Activated CD8-positive, alpha-beta memory T cell treated with anti-CD3 and anti-CD28 coated beads for 36 hours (primary cell): Measurements from ENCODE around the gene COMMD2. TPM values are rescaled to one million over a fixed set of nuclear protein-coding genes. Genes with fewer than 3 reads are reported as not detected.

Experiments used
- CTCF ChIA-PET: fragments of 350-600 bp; sonication (Branson Sonifier 250); formaldehyde crosslinking; loops from one replicate; lab custom pipeline; 2021; ENCODE audit warnings: antibody characterized with exemption; lab: Charles Lee
- POLR2A ChIA-PET: fragments of 350-600 bp; sonication (Branson Sonifier 250); formaldehyde crosslinking; loops from one replicate; lab custom pipeline; 2021; ENCODE audit warnings: antibody characterized with exemption; lab: Charles Lee
- total RNA-seq, 2 experiments: library from RNA; stranded (reverse); gene quantifications; one replicate each; pipeline ENCODE4 v1.2.3, GENCODE V29; 2021

COMMD2 gene
- total RNA-seq, 2 experiments from 2014 or later = 37.4 to 40.8 TPM

DNA sequence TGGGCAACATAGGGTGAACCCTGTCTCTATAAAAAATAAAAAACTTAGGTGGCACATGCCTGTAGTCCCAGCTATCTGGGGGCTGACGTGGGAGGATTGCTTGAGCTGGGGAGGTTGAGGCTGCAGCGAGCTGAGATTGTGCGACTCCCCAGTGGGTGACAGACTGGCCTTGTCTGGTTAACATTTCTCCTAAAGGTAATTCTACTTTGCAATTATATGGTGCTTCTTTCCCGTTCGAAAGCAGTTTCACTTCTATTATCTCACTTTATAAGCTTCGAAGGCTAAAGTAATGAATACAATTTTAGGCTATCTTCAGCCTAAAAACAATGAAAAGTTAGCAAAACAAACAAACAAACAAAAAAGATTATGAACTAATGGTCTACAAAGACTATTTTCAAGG is 35.3 kb downstream of the COMMD2 start:
- POLR2A ChIA-PET = no interaction called here
- CTCF ChIA-PET = interaction anchor here (1.0 to 1.8 kb wide), 7 partner anchors 9 to 219 kb away, joined by 3 to 7 read pairs (median 4); partner anchors contain the start of gene WWTR1

DNA sequence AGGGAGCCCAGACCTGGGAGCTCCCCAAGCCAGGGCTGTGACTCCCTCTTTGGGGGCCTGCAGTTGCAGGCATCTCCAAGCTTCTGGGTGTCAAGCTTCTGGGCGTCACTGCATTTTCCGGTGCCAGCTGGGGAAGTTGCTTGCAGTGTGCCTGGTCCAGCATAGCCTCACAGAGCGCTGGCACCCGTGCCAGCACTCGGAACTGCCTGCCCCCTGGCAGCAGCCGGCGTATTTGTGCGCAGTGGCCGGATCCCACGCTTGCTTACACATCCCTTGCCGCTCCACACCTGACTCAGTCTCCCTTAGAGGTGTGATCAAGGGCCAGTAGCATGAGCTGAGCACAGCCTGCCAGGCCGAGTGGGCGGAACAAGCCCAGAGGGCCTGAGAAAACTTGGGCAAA is 37.0 kb downstream of the COMMD2 start:
- POLR2A ChIA-PET = no interaction called here
- CTCF ChIA-PET = no interaction called here

DNA sequence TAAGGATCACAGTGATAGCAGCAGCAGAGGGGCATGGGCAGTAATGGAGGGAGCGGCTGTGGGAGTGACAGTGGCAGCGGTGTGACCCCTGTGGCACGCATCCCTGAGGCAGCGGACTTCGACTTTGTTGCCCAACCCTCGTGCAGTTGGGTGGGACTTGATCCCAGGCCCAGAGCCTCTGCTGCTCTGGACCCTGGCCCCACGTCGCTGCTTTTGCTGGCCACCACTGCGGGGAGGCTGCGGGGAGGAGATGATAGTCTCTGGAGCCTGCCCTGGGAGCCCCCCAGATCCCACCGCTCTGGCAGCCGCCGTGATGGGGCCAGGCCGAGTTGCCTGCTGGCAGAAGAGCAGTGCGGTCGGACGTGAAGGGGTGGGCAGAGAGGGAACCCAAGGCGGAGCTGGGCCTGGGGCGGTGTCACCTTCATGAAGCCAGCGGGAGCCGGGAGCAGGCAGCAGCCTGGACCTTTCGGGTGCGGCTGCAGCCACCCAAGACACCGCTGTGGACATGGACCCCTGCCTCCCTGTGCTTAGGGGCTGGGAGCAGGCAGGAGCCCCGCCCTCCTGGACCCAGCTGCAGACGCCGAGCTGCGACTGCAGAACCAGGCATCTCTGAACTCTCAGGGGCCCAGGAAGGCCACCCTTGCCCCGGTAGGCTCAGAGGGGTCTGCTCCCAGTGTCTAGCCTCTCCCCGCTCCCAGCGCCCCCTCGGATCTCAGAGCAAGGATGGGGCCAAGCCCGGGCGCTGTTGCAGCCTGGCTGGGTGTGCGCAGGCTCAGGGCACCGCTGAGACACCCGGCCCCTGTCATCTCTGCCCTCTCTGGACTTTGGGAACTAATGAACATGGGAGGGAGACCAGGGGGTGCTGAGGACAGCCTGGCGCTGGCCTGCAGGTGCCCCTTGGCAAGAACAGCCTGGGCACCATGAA is 38.3 kb downstream of the COMMD2 start:
- ChIA-PET CTCF (no interaction called here), POLR2A (no interaction called here)

DNA sequence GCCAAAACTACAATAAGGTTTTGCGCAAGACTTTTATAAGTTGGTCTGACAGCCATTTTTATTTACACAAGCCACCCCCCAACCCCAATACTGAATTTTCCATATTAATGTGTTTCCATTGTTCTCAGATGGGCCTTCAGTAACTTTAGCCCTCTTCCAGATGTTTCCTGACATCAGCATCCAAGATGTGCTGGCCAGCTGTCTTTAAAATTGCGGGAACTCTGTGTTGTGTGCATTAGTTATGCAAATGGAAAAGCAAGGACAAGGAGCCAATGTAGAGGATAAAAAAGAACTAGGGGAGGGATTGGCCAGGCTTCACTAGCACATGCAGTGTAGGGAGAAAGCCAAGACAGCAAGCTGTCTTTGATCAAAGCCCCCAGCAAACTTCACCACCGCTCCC is 45.4 kb downstream of the COMMD2 start:
- ChIA-PET CTCF (no interaction called here), POLR2A (no interaction called here)

DNA sequence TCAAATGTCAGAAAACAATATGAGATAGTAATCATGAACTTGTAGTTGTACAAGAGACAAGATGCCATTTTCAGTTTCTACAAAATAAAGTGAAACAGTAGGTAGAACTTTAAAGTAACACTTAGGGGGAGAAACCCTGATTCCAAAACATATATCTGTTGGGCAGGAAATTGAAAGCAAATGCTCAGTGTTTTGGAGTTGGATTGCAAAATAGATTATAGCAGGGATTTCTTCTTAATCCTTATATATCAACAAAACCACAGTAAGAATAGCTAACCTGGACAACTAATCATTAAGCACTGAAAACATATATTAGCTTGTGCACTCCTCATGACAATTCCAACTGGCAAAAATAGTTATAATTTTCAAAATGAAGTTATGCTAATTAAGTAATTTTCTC is 46.9 kb downstream of the COMMD2 start:
- POLR2A ChIA-PET = no interaction called here
- CTCF ChIA-PET = no interaction called here

DNA sequence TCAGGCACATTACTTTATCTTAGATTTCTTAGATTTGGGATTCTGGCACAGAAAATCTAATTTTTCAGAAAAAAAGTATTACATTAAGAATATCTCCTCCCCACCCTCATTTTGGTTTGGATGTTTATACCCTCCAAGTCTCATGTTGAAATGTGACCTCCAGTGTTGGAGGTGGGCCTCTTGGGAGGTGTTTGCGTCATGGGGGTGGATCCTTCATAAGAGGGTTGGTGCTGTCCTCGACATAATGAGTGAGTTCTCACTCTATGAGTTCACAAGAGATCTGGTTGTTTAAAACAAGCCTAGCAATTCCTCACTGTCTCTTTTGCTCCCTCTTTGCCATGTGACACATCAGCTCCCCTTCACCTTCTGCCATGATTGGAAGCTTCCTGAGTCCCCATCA is 48.8 kb downstream of the COMMD2 start:
- ChIA-PET CTCF (interaction anchor here (1.0 kb wide), 1 partner anchor 45 kb away, joined by 3 read pairs; the partner anchor contains the start of gene WWTR1), POLR2A (interaction anchor here (1.3 kb wide), 1 partner anchor 45 kb away, joined by 5 read pairs; the partner anchor contains the start of gene WWTR1)

DNA sequence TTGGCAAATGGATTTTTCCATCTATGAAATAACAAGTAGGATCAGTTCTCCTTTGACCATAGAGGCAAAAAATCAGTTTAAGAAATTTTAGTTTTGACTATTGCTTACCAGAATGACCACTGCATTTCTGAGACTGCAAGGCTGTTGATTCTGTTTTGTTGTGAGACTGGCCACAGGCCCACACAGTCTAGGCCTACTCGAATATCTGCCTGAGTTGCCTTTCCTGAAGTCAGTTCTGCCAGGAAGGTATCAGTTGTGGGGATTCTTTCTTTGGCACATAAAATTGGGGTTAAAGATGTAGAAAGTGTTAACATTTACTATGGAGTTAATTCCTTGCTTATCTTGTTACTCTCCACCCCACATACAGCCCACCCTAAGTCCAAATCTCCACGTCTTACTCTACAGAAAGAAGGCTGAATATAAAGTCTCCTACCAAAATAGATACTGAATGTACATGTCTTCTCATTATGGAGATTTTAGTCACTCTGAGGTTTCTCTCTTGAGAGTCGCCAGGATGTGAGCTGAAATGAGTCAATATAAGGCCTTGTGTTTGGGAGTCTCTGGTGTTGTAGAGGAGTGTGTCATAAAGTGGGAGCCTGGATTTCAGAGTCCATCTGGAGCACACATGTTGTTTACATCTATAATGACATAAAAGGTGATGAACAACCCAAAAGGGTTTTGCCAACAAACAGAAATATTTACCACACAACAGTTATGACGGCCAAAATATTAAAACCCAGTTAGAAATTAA is 49.4 kb downstream of the COMMD2 start:
- POLR2A ChIA-PET = interaction anchor here (1.3 kb wide), 1 partner anchor 45 kb away, joined by 5 read pairs; the partner anchor contains the start of gene WWTR1
- CTCF ChIA-PET = interaction anchor here (1.0 kb wide), 1 partner anchor 45 kb away, joined by 3 read pairs; the partner anchor contains the start of gene WWTR1

DNA sequence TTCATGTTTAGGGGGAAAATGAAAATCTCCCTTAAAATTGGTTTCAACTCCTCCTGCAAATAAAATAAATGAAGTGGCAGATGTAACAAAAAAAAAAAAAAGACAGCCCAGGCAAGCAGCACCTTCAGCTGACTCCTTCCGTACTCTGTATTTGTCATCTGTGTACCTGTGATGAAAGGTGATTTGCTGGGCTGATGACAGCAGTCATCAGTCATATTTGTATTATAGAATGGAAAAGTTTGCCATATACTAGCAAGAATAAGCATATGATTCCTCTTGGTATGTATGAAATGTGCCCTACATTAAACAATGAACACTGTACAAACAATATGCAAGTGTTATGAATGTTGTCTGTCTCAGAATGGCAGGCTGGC is 50.3 kb downstream of the COMMD2 start:
- ChIA-PET POLR2A (no interaction called here), CTCF (no interaction called here)

DNA sequence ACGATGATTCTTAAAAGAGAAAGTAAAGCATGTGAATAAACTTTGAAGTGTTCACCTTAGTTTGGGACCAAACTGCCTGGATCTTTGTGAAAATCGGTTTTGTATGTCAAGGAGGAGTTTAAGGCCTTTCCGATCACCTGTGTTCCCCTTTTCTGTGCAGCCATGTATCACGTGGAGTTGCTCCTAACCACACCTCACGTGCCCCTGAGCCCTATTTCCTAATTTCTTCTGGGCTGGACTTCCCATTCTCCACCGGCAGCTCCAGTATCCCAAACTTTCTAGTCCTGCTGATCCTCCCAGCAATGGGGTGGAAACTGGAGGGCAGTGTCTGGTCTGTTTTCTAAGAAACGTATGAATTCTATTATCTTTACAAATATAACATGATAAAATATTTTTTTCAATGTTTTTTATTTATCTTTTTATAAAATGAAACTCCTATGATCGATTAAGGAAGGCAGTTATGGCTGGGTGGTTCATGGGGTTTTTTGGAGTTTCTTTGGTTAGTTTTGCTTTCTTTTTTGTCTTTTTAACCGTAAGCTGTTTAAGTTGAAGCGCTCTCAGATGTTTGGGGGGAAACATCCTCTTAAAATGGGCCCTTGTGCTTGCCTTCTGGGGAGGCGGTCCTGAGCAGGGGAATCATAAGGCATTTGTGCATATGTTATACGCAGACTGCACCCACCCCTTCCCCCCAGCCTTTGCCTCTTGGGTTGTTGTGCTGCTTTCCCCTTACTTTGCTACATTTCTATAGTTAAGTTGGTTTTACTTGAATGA is 50.9 kb downstream of the COMMD2 start:
- ChIA-PET CTCF (interaction anchor here (1.7 kb wide), 1 partner anchor 41 kb away, joined by 4 read pairs; no protein-coding TSS in a partner anchor), POLR2A (no interaction called here)

Other genes with a start within 250 kb of the COMMD2 start
- 1 to 10 TPM; 1.2 to 1.7 TPM for gene WWTR1, start 94.5 kb downstream of the COMMD2 start, total RNA-seq
- not detected for gene ANKUB1, start 40.1 kb upstream of the COMMD2 start, total RNA-seq
- gene RNF13, start 60.7 kb upstream of the COMMD2 start, total RNA-seq = 10 to 100 TPM; 30.4 to 32.8 TPM
- gene PFN2, start 218.4 kb upstream of the COMMD2 start, total RNA-seq = 1 to 10 TPM; 3.9 to 4.2 TPM